Stimulated activated CD8-positive, alpha-beta memory T cell treated with anti-CD3 and anti-CD28 coated beads, Interleukin-12 subunit alpha, Interleukin-12 subunit beta, amount 100 ng/mL, for 1 hour (primary cell): ENCODE measurements around the gene TNS3.
"Not testable (repeated sequence)": the region's sequence is repeated elsewhere in the genome, so short reads cannot be mapped to it uniquely, and the experiment has no call there.

Source experiments
- DNase-seq: peaks from one replicate; pipeline ENCODE4 v3.0.0-alpha.2; 2020; ENCODE audit warnings: low read depth

Gene TNS3

GRCh38 chr7:47559306-47560220 is 22.3 kb downstream of the TNS3 start:
- no peak for DNase-seq

GRCh38 chr7:47557694-47558670 is 23.9 kb downstream of the TNS3 start:
- DNase-seq: no peak

- no peak for DNase-seq
These were observed 24.6 kb downstream of the TNS3 start for GRCh38 chr7:47557317-47557693.

- no peak for DNase-seq
These were observed 25.3 kb downstream of the TNS3 start for GRCh38 chr7:47556511-47557180.

DNA sequence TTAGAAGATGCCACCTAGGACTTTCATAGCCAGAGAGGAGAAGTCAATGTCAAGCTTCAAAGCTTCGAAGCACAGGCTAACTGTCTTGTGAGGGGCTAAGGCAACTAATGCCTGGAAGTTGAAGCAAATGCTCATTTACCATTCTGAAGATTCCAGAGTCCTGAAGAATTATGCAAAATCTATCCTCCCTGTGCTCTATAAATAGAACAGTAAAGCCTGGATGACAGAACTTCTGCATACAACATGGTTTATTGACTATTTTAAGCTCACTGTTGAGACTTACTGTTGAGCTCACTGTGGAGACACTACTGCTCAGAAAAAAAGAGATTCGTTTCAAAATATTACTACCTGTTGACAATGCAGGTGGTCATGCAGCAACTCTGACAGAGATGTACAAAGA is 28.6 kb downstream of the TNS3 start:
- DNase-seq: no peak

DNA sequence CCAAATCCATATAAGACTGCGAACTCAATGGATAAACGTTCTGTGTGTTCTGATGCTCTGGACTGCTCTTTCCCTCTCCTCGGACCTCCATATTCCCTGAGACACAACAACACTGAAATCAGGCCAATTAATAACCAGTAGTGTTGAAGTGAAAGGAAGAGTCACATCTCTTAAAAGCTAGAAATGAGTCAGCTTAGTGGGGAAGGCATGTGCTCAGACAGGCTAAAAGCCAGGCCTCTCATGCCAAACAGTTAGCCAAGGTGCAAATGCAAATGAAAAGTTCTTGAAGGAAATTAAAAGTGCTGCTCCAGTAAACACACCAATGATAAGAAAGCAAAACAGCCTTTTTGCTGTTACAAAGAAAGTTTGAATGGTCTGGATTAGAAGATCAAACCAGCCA is 29.3 kb downstream of the TNS3 start:
- no peak for DNase-seq

DNA sequence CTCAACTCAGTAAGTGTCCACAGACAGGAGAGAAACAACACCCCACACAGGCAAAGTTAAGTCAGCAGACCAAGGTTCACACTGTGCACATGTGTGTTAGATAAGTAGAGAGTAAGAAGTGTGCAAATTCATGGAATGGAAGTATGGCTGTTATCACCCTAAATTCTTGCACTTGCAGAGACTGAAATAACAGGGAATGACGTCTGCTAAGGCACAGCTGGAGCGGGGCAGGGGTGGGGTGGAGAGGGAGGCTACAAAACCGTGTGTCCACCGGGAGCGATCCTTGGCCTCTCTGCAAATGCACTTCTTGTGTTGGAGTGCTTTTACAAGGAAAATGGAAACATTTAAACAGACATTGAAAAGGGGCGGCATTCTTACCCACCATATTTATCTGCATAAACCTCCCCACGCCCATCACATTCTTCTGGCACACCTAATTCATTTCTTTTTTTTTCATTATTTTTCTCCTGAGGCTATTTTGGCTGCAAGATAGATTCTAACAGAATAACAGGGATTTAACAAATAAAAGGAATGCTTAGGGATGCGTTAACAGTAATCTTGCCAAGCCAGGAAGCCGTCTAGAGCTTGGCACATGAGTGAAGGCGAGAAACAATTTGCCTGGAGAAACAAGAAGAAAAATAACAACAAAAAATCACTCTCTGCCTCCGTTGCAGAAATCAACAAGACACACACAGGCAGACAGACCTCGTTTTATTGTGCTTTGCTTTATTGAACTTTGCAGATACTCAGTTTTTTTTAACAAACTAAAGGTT is 30.1 kb downstream of the TNS3 start:
- DNase-seq: no peak

- DNase-seq: no peak
These were observed 31.0 kb downstream of the TNS3 start for GRCh38 chr7:47550788-47551470.

DNA sequence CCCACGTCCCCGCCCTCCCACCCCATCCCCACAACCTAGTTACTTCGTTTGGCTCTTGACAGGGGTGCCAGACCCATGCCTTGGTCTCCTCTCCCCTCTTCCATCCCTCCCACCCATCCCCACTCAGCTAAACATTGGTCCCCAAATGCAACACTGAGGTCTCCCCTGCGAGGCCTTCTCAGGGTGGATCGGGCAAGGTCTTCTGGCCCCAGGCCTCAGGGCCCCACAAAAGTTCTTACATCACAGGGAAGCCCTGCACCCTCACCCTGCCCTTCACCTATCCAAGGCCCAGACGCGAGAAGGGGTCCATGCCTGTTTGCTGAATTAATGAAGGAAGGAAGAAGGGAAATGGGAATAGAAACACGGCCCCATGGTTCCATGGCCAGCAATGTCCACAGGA is 32.0 kb downstream of the TNS3 start:
- DNase-seq: no peak

DNA sequence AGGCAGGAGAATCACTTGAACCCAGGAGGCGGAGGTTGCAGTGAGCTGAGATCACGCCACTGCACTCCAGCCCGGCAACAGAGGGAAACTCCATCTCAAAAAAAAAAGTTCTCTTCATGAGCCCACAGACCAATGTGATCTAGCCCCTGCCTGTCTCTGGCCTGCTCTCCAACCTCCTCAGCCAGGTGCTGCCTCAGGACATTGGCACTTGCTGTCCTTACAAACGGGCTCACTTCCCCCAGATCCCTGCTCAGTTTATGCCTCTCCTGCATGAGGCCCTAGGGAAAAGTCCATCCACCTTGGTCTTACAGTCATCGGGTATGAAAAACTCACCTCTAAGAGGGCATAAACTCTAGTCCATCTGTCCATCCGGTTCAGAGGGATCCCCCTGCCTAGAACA is 32.5 kb downstream of the TNS3 start:
- no peak for DNase-seq

GRCh38 chr7:47548546-47548945 is 33.4 kb downstream of the TNS3 start:
- DNase-seq: no peak

DNA sequence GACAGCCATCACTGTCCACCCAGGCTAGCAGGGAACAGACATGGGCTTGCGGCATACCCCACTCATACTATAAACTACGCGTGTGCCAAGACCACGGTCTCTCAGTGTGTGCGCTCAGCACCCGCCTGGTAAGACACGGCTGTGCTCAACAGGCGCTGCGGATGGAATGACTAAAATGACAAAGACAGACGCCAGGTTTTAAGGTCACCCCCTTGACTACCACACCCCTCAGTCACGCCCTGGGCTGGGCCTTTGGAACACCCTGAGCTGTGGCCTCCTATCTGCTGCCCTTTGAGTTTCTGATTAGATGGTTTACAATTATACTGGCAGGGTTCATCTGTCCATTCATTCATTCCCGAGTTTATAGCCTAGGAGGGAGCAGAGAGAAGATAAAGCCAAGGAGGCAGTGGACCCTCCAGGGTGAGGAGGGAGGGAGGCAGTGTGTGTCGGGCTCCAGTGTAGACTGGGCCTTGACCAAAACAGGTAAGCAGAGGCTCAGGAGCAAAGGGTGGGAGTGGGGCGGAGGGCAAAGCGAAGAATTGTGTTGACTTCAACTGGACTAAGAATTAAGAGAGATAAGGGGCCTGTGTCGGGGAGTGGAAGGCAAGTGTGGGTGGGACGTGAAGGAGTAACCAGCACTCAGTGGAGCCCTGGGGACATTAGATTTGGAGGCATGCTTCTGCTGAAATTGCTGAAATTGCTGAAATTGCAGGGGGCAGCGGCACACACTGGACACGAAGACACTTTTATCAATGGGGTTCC is 35.0 kb downstream of the TNS3 start:
- DNase-seq: no peak

GRCh38 chr7:47546171-47546570 is 35.7 kb downstream of the TNS3 start:
- DNase-seq: no peak

- no peak for DNase-seq
These were observed 37.5 kb downstream of the TNS3 start for GRCh38 chr7:47544416-47544815.

- no peak for DNase-seq
These were observed 38.2 kb downstream of the TNS3 start for GRCh38 chr7:47543714-47544113.

DNA sequence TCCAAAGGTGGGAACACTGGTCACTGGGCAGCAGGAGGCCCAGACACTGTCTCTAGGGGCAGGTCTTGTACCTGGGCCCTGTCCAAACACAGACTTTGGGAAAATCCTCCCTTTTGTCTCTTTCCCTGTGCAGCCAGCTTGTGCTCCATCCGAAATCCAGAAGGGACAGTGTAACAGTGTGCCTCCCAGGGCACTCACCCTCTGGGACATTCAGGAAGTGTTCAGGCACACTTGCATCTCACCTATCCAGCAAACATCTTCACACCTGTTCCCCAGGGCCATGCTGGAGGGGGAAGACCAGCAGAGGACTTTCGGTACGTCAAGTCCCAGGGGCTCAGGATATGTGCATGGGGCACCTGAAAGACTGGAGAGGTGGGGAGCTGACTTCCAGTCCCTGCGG is 38.9 kb downstream of the TNS3 start:
- no peak for DNase-seq

DNA sequence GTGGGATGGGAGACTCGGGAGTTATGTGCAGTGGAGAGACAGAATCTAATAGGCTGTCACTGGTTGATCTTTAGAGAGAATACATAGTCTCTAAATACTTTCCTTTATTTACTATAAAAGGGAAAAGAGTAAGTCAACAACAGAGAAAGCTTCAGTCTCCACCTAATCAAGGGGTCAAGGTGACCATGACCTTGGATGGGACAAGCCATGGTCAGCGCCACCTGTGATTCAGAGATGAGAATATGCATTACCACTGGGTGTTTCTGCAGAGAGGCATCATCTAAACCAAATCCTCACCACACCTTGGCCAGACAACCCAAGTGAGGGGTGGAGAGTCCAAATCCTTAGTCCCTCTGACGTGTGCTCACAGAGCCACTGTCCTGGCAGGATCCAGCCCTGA is 39.9 kb downstream of the TNS3 start:
- no peak for DNase-seq

DNA sequence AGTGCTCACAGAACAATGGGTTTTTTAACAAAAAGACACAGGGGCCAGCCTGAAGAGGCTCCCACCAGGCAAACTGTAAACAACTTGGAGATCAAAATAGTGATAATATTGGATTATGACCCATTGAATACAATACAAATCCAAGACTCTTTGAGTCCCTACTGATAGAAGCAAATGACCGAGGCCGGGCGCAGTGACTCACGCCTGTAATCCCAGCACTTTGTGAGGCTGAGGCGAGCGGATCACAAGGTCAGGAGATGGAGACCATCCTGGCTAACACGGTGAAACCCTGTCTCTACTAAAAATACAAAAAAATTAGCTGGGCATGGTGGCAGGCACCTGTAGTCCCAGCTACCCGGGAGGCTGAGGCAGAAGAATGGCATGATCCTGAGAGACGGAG is 40.4 kb downstream of the TNS3 start:
- not testable (repeated sequence) for DNase-seq

DNA sequence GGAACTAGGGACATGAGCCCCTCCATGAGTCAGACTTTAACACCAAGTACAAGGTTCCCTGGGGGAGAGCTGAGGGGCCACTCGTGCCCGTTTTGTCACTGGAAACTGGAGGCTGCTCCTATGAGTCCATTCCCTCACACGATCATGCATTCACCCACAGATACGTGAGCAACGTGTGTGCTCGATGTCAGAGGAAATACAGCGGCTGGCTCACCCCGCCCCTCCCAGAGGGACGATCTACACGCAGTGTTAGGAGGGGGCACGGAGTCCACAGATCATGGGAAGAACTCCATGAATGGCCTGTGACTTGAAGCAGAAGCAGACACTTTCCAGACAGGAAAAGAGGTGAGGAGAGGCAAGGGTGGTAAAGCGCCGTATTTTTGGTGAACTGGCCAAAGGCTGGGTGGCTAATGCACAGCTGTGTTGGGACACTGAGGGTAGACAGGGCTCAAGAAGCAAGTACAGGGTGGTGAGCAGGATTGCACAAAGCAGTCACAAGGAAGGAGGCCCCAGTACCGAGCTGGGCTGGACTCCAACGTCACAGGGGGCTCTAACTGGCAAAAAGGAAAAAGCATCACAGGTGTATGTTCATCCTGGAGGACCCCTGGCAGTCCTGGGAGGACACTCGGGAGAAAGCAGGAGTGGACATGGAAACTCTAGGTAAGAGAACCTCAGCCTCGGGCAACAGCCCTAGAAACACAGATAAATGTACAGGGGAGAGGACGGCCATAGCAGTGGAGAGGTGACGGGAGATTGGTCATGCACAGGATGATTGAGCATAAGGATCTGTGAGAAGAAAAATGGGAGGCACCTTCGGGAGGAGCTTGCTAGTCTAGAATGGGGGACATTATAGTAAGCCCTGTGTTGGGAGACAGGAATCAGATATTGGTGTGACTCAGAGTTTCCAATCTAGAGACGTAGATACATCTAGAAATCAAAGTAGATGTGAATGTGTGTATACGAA is 41.2 kb downstream of the TNS3 start:
- no peak for DNase-seq
